ENCODE data around the gene MICAL3. TPM values are rescaled to one million over a fixed set of nuclear protein-coding genes. Genes with fewer than 3 reads are reported as not detected.
A peak's percentile ranks its signal among the peaks of the same experiment; 100 is the strongest.

The MICAL3 gene
- total and polyA plus RNA-seq, 9 of the 15 experiments (the other 6 are each of a cell fraction or from before 2014, with no cell fraction given), result 0.53 to 32.1 (median 12.3) TPM

GRCh38 chr22:17807578-17808410 lies 216.6 kb downstream of the MICAL3 start (continued):
- TF ChIP-seq SREBF1 (IDR thresholded peaks at IDR 0.05; ENCODE audit: borderline replicate concordance, low read depth, low read length), result no peak
- TF ChIP-seq ZNF586 (CRISPR knock-in tag; conservative IDR thresholded peaks at IDR 0.05), result no peak
- no peak for TF ChIP-seq MITF (IDR thresholded peaks at IDR 0.05)
- no peak for TF ChIP-seq HBP1 (CRISPR knock-in tag; IDR thresholded peaks at IDR 0.05)
- no peak for TF ChIP-seq ZNF644 (tag; IDR thresholded peaks at IDR 0.05; ENCODE audit: low read depth)
- no peak for TF ChIP-seq SP2 (IDR thresholded peaks at IDR 0.05; ENCODE audit: extremely low read depth, low read depth, low read length, poor library complexity, severe bottlenecking)

GRCh38 chr22:17807086-17807485 lies 217.3 kb downstream of the MICAL3 start:
- H3K79me2 ChIP-seq (ENCODE audit: control insufficient read depth, insufficient read depth, low read length), result no peaks in the 10 kb centered on the region
- no peaks in the 10 kb centered on the region for H3K9me1 ChIP-seq (ENCODE audit: control insufficient read depth, insufficient read depth, low read length)
- H3K27ac ChIP-seq (ENCODE audit: extremely low read depth, low read depth, low read length), result no peak overlapping the region
- intact Hi-C loops (cut with micrococcal nuclease), result no loop called here
- H3K9me3 ChIP-seq (replicated peaks; ENCODE audit: control insufficient read depth, insufficient read depth, low read depth, low read length), result no peaks in the 10 kb centered on the region
- no TSS peak for BruUV-seq (replicated peaks)
- in situ Hi-C loops (cut with MboI), result no loop called here
- FAIRE-seq (no peak), DNase-seq (ENCODE audit: extremely low read depth in 1 of 4, low spot score in 3 of 4) (no peak), ATAC-seq (no peak)
- 81% methylated on average over 10 of the region's 10 CpGs for whole genome bisulfite sequencing (ENCODE audit: insufficient coverage, low coverage, missing lambda C conversion rate)
- H3K4me1 ChIP-seq (replicated peaks in 1 of 2; ENCODE audit: control insufficient read depth in 2 of 2, insufficient read depth in 2 of 2, low read length in 2 of 2), result peaks cover 3 to 5% of the 10 kb centered on the region in 2 experiments; a peak in 2 of 5 replicates
- POLR2A ChIA-PET, result no interaction called here
- peaks cover 29% of the 10 kb centered on the region; the same call in 2 of the 3 replicates for H3K36me3 ChIP-seq (ENCODE audit: control insufficient read depth, insufficient read depth, low read length)
- H3K27me3 ChIP-seq (ENCODE audit: control insufficient read depth in 2 of 2, insufficient read depth in 2 of 2, low read length in 2 of 2), result no peaks in the 10 kb centered on the region
- CTCF ChIA-PET (ENCODE audit: low intra/inter-chr PET ratio), result no interaction called here
- no peak overlapping the region for H3K4me3 ChIP-seq
- no peak overlapping the region for H3K4me2 ChIP-seq (ENCODE audit: insufficient read depth, low read length)
- peak overlapping the region in 1 of 2 experiments; percentile 38; a peak in 1 of 4 replicates for H3K9ac ChIP-seq (ENCODE audit: insufficient read depth in 1 of 2, low read depth in 2 of 2, low read length in 2 of 2)
- no peak for TF ChIP-seq ZNF644 (tag; IDR thresholded peaks at IDR 0.05; ENCODE audit: low read depth)
- TF ChIP-seq ZNF280A (IDR thresholded peaks at IDR 0.05; ENCODE audit: low read depth, partially characterized antibody), result no peak
- no peak for TF ChIP-seq XRCC4 (IDR thresholded peaks at IDR 0.05; ENCODE audit: extremely low read depth, insufficient read depth, insufficient read length)
- H4K20me1 ChIP-seq (replicated peaks; ENCODE audit: control insufficient read depth, insufficient read depth, low read length), result no peaks in the 10 kb centered on the region
- no peak overlapping the region for H2AFZ ChIP-seq (ENCODE audit: low read depth, low read length)

Measured in K562 (cell line).